NCI-H146 treated with DMSO at 0.1 percent for 48 hours (cell line): Measurements from ENCODE around the gene GRXCR2.
"Not testable (repeated sequence)": the region's sequence is repeated elsewhere in the genome, so short reads cannot be mapped to it uniquely, and the experiment has no call there.

Experiments used
- DNase-seq: peaks from one replicate; lab custom pipeline; 2025; ENCODE audit not compliant: unreplicated experiment; lab: John Stamatoyannopoulos, UW

The GRXCR2 gene

GRCh38 chr5:145887217-145887616, 14.4 kb upstream of the GRXCR2 start:
- DNase-seq = no peak

DNA sequence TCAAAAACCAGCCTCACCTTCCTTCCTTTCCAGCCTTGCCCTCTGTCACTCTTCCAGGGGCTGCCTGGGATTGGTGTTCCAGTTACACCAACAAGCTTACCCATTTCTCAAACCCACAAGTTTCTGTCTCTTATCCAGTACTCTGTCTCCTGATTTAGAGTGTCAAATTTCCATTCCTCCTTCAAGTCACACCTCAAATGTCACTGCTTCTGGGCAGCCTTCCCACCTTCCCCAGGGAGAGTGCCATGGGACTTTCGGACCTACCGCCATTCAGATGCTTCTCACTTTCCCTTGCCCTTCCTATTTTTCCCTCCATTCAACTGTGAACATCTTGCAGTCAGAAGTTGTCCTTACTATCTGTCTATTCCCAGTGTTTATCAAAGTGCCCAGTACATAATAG, 2.0 kb upstream of the GRXCR2 start:
- DNase-seq = no peak

DNA sequence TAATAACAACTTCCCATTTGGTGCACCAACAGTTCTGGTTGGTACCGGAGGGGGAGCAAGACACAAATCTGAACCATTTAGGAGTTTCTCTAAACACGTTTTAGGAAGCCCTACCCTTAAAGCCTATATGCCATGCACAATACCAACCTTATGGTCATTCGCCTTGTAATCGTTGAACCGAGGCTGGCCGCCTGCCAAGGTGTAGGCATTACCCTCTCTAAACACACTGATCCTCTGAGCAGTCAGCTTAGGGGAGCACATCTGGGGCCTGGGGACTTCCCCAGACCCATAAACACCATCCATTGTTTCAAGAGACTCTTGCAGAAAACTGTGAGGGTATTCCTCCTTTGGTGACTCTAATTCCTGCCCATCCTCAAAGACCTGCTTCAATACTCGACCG, 328 bp downstream of the GRXCR2 start:
- no peak for DNase-seq

DNA sequence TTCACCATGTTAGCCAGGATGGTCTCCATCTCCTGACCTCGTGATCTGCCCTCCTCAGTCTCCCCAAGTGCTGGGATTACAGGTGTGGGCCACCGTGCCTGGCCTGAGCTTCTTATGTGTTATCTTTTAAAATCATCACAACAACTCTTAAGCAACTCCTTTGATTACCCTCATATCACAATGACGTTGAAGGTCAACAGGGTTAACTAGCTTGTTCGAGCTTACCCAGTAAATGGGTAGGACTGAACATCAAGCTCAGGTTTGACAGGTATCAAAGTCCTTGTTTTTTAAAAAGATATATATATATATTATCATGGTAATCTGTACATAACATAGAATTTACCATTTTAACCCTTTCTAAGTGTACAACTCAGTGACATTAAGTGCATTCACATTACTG, 3.1 kb downstream of the GRXCR2 start:
- DNase-seq = no peak

GRCh38 chr5:145867806-145868205, 5.0 kb downstream of the GRXCR2 start:
- DNase-seq = no peak

- DNase-seq = not testable (repeated sequence)
Measured at GRCh38 chr5:145864432-145864831, 8.4 kb downstream of the GRXCR2 start.

DNA sequence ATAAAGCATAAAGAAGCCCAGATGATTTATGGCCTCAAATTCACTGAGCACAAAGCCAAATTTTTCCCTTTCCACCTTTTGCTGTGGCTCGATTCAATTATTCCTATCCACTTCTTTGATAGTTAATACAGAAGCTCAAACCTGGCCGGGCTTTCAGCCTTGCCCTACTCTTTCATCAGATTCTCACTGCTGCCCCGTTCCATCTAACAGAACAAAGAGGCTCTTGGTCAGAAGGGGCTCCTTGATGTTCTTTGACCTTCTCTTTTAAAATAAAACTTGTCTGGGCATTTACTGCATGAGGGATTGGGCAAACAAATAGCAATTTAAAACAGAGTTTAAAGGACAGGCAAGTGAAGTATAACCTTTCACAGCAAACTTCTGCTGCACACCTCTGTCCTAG, 9.8 kb downstream of the GRXCR2 start:
- no peak for DNase-seq

DNA sequence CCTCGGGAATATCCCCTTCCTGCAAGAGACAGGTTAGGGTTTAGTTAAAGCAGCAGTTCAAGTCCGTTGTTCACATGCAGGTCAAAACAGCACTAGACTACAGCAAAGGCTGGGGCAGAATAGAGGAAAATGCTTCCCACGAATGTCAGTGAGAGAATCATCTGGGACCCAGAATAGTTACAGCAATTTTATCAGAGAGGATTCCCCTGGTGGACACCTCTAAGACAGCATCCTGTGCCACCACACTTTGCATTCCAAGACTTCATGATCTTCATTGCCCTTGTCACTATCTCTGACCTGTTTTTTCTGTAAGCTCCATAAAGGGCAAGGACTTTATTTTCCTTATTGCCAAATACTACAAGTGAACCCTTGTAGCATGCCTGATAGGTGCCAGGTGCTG, 12.9 kb downstream of the GRXCR2 start:
- DNase-seq = no peak

GRCh38 chr5:145859453-145859852, 13.4 kb downstream of the GRXCR2 start:
- DNase-seq = no peak

- no peak for DNase-seq
Measured at GRCh38 chr5:145858959-145859358, 13.9 kb downstream of the GRXCR2 start.

DNA sequence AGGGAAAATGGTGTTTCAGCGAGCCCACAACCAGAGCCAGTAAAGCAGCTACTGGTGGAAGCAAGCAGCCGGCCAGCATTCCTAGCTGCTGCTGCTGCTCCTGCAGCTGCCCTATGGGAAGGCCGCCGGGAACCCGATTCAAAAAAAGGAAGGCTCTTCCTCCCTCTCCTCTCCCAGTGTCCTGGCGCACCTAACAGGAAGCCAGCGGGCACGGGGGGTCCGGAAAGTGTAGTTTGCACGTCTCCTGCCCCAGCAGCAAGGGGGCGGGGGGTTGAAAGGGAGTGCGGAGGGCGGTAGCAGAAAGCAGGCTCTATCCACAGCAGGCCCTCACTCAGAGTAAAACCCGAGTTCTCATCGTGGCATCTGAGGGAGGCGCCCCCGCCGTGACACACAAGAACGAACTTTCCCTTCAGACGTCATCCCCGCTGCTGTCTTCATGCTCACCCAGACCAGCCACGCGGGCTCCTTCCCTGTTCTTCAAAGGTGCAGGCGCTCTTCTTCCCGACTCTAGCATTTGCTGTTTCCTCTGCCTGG, 16.5 kb downstream of the GRXCR2 start:
- no peak for DNase-seq

GRCh38 chr5:145855763-145856267, 17.0 kb downstream of the GRXCR2 start:
- no peak for DNase-seq

GRCh38 chr5:145854651-145855258, 18.1 kb downstream of the GRXCR2 start:
- no peak for DNase-seq

GRCh38 chr5:145853781-145854376, 18.9 kb downstream of the GRXCR2 start:
- DNase-seq = no peak

DNA sequence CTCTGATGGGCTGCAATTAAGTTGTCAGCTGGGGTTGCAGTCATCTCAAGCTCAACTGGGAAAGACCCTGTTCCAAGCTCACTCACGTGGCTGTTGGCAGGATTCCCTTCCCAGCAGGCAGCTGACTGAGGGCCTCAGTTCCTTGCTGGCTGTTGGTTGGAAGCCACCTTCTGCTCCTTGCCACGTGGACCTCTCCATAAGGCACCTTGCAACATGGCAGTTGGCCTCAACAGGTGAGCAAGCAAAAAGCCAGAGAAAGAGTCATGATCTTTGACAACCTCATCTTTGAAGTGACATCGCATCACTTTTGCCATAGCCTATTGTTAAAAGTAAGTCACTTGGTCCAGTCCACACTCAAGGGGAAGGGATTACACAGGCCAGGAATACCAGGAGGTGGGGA, 19.8 kb downstream of the GRXCR2 start:
- DNase-seq = no peak

GRCh38 chr5:145848854-145849253, 24.0 kb downstream of the GRXCR2 start:
- DNase-seq = no peak

- DNase-seq = no peak
Measured at GRCh38 chr5:145847499-145848497, 25.0 kb downstream of the GRXCR2 start.

DNA sequence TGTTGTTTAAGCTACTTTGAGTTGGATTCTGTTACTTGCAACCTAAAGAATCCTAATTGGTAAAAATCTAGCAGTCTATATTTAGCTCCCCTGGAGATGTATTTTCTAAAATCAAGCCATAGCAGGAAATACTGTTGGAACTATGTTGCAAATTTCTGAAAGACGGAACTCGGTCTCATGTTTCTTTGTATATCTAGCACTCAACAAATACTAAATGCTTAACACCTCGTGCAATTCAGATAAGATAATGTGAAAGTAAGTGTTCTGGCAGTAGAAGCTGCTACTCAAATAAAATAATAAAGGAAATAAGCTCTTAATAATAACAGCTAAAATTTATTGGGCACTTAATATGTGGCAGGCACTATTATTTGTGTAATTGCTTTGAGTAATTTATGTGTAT, 26.7 kb downstream of the GRXCR2 start:
- DNase-seq = no peak

DNA sequence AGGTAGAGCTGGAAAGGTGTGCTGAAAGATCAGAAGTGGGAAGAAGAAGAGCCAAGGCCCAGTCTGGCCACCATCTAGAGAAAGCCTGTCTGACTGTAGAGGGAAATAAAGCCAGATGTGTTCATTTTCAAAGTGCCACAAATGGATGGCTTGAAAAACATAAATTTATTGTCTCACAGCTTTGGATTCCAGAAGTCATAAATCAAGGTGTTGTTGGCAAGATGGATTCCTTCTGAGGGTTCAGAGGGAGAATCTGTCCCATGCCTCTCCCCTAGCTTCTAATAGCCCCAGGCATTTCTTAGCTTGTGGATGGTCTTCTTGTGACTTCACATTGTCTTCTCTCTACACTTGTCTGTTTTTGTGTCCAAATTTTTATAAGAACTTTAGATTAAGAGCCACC, 31.5 kb downstream of the GRXCR2 start:
- no peak for DNase-seq

DNA sequence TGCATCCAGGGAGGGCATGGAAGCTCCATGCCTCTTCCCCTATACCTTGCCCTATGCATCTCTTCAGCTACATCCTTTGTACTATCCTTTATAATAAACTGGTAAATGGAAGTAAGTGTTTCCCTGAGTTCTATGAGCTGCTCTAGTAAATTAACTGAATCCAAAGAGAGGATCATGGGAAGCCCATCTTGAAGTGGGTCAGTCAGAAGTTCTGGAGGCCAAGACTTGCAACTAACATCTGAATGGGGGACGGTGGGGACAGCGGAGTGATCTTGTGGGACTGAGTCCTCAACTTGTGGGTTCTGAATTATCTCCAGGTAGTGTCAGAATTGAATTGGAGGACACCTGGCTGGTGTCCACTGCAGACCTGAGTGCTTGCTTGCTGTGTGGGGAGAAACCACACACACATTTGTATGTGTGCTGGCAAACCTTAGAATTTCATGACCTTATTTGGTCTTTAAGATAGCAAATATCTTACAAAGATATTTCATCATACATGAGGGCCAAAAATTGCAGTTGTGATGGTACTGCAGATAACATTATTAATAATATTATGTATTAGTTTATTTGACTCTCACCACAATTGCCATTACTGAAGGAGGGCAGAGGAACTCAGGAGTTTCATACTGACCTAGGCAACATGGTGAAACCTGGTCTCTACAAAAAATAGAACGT, 32.2 kb downstream of the GRXCR2 start:
- no peak for DNase-seq

DNA sequence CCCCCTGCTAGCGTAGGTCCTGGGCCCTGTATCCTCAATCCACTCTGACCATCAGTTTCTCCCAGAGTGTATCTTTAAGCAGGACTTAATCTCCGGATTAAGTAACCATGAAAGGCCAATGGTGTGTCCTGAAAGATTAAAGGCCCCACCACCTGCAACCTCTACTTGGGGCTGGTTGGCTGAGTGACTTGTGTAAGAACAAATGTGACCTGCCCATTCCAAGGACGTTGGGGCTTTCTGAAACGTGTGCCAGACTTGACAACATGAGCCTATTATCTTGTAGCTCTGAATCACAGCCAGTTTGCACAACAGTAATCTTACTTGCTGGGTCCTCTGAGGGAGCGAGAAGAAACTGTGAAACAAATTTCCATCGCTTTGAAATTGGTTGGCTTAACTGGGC, 34.5 kb downstream of the GRXCR2 start:
- no peak for DNase-seq
